HTERT RPE-1 (cell line): ENCODE results near the gene WDR90.
"Not testable (repeated sequence)": the region's sequence is repeated elsewhere in the genome, so short reads cannot be mapped to it uniquely, and the experiment has no call there.

Experiments
- in situ Hi-C: fragments of 300-500 bp; cut with MboI; formaldehyde crosslinking; loops from 4 replicates; pipeline ENCODE4 v1.14.3; 2020; ENCODE audit warnings: low sequenced_read_pairs

WDR90 gene

GRCh38 chr16:704552-705380, 55.6 kb downstream of the WDR90 start:
- in situ Hi-C loops = no loop called here

GRCh38 chr16:705431-706188, 56.4 kb downstream of the WDR90 start, which contains the start of gene FBXL16:
Gene FBXL16 (minus strand): TSS chr16:705801. CDS start chr16:697405, 8,396 bp downstream.
- in situ Hi-C loops = no loop called here

- in situ Hi-C loops = no loop called here
Measured at GRCh38 chr16:706189-707061, 57.3 kb downstream of the WDR90 start.

- in situ Hi-C loops = no loop called here
Measured at GRCh38 chr16:707062-707538, 57.9 kb downstream of the WDR90 start.

GRCh38 chr16:708019-708418, 58.9 kb downstream of the WDR90 start:
- in situ Hi-C loops = no loop called here

- in situ Hi-C loops = no loop called here
Measured at GRCh38 chr16:708959-709358, 59.8 kb downstream of the WDR90 start.

GRCh38 chr16:709566-710499, 60.7 kb downstream of the WDR90 start:
- in situ Hi-C loops = no loop called here

GRCh38 chr16:710500-711075, 61.4 kb downstream of the WDR90 start:
- in situ Hi-C loops = no loop called here

GRCh38 chr16:711084-711483, 61.9 kb downstream of the WDR90 start:
- in situ Hi-C loops = no loop called here

- in situ Hi-C loops = no loop called here
Measured at GRCh38 chr16:711548-712320, 62.6 kb downstream of the WDR90 start.

GRCh38 chr16:712740-713250, 63.6 kb downstream of the WDR90 start:
- in situ Hi-C loops = not testable (repeated sequence)

- in situ Hi-C loops = no loop called here
Measured at GRCh38 chr16:714079-714478, 64.9 kb downstream of the WDR90 start.

- in situ Hi-C loops = no loop called here
Measured at GRCh38 chr16:714558-715476, 65.7 kb downstream of the WDR90 start, which contains the start of gene METRN. Gene METRN (plus strand): TSS chr16:715118. CDS start chr16:715290, 172 bp downstream.

GRCh38 chr16:715477-716199, 66.5 kb downstream of the WDR90 start:
- in situ Hi-C loops = no loop called here

- in situ Hi-C loops = no loop called here
Measured at GRCh38 chr16:716200-716568, 67.0 kb downstream of the WDR90 start.

GRCh38 chr16:716768-717325, 67.7 kb downstream of the WDR90 start:
- in situ Hi-C loops = no loop called here
